Measurements from ENCODE around the gene XYLT1.

DNA sequence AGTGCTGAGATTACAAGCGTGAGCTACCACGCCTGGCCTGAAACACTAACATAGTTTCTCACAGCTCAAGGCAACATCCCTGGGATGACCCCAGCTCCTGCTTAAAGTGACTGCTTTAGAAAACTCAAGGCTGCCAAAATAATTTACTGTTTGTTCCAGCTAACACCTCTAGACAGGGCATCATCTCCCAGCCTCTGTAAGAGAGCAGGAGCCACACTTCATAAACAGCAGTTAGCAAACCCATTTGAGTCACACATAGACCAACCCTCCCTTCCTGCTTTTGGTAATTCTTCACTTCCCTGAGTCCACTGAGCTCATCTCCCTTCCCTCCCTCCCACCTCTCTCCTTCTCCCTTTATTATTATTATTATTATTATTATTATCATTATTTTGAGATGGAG is 201.3 kb downstream of the XYLT1 start:
- TF ChIP-seq CTCF (IDR thresholded peaks at IDR 0.05; ENCODE audit: low read depth, low read length) (no peak), EZH2phosphoT487 (IDR thresholded peaks at IDR 0.05; ENCODE audit: low read depth) (no peak)

Data from OCI-LY3 (cell line).